HFF-Myc (cell line): ENCODE results near the gene SELENOS.

Experiments
- DNase-seq: peaks from one replicate; pipeline ENCODE4 v3.0.0-alpha.2; 2011; ENCODE audit warnings: low read depth; ENCODE audit errors: extremely low read depth
- H3K4me3 ChIP-seq: replicated peaks from 2 replicates; pipeline ENCODE4 v1.5.1; 2011; ENCODE audit warnings: low read depth, mild to moderate bottlenecking, control low read depth, low read length
- TF ChIP-seq, protein P1 (sequence below): IDR thresholded peaks from 2 replicates; pipeline ENCODE4 v1.5.1; 2012; ENCODE audit warnings: mild to moderate bottlenecking, low read depth, low read length, control low read depth; ENCODE audit errors: missing control alignments

Gene SELENOS

GRCh38 chr15:101305820-101306255 lies 28.6 kb upstream of the SELENOS start:
- TF ChIP-seq, protein P1, sequence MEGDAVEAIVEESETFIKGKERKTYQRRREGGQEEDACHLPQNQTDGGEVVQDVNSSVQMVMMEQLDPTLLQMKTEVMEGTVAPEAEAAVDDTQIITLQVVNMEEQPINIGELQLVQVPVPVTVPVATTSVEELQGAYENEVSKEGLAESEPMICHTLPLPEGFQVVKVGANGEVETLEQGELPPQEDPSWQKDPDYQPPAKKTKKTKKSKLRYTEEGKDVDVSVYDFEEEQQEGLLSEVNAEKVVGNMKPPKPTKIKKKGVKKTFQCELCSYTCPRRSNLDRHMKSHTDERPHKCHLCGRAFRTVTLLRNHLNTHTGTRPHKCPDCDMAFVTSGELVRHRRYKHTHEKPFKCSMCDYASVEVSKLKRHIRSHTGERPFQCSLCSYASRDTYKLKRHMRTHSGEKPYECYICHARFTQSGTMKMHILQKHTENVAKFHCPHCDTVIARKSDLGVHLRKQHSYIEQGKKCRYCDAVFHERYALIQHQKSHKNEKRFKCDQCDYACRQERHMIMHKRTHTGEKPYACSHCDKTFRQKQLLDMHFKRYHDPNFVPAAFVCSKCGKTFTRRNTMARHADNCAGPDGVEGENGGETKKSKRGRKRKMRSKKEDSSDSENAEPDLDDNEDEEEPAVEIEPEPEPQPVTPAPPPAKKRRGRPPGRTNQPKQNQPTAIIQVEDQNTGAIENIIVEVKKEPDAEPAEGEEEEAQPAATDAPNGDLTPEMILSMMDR = no peak
- H3K4me3 ChIP-seq = no peak overlapping the region
- DNase-seq = no peak

DNA sequence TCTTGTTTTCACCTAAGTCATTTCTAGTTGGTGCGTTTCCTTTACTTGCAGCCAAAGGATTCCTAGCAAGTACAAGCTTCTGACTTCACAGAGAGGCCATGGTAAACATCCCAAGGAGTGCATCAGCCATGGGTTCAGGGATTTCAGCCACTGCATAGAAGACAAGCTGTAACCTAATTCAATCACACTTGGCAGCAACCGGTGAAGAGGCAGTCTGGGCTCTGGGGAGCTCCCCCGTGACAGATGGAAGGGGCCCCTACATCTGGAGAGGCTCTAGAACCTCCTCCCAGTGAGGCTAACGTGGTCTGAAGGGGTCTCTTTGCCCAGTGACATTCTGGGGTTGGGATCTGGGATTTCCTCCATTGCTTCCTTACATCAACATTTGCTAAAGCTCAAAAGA lies 26.1 kb upstream of the SELENOS start:
- TF ChIP-seq, protein P1 = no peak
- no peak overlapping the region for H3K4me3 ChIP-seq
- no peak for DNase-seq

DNA sequence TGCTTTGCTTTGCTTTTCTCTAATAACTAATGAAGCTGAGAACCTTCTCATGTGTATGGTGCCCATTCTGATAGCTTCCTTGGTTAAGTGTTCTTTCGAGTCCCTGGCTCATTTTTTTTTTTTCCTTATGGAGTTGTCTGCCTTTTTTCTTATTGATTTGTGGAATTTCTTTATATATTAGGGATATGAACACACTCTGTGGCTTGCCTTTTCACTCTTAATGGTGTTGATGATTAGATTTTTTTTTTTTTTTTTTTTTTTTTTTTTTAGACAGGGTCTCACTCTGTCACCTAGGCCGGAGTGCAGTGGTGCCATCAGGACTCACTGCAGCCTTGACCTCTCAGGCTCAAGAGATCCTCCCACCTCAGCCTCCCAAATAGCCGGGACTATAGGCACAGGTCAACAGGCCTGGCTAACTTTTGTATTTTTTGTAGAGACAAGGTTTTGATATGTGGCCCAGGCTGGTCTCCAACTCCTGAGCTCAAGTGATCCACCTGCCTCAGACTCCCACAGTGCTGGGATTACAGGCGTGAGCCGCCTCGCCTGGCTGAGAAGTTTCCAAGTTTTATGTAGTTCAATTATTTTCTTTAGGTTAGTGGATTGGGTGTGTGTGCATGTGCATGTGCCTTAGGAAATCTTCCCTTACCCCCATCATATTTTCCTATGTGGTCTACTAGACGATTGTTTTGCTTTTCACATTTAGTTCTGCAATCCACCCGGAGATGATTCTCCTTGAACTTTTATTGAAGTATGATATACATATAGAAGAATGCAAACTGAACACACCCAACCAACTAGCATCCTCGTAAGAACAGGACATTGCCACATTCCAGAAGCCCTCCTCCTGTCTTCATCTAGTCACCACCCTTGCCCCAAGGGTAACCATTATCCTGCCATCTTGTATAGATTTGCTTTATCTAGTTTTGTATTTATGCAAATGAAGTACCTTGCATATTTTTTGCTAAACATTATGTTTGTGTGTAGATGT lies 19.4 kb upstream of the SELENOS start:
- peak overlapping the region; percentile 95; the same call in 1 of the 2 replicates for H3K4me3 ChIP-seq
- TF ChIP-seq, protein P1 = no peak
- no peak for DNase-seq

DNA sequence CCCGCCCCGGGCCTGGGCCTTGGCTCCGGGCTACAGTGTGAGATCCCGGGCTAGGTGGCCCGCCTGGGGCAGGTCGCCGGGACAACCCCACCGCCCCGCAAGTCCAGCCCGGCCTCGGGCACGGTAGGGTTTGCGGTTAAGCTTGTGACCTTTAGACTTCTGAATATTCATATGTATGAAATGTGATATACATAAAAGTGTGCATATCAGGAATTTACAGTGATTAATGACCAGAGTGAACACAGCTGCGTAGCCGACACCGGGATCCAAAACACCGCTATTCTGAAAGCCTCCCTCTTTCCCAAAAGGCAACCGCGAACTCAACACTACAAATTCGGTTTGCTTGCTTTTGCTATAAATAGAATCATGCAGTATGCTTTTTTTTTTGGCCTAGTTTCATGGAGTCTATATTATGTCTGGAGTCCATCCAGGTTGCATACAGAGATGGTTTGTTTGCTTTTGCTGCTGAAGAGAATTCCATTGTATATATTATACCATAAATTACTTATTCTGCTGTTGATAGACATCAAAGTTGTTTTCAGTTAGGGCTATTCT lies 18.4 kb upstream of the SELENOS start:
- TF ChIP-seq, protein P1 = no peak
- no peak for DNase-seq
- H3K4me3 ChIP-seq = peak overlapping the region; percentile 95

- TF ChIP-seq, protein P1 = no peak
- H3K4me3 ChIP-seq = peak within 1 kb of the TSS; percentile 95
- peak; percentile 65 for DNase-seq
Observed at GRCh38 chr15:101294731-101295606, 17.7 kb upstream of the SELENOS start, which contains the start of gene SNRPA1. SNRPA1 (minus strand) TSS chr15:101295248; CDS start chr15:101295178, 70 bp downstream.

GRCh38 chr15:101293122-101293521 lies 15.8 kb upstream of the SELENOS start:
- H3K4me3 ChIP-seq = peak overlapping the region; percentile 95
- TF ChIP-seq, protein P1 = no peak
- DNase-seq = no peak
